Measurements from ENCODE around the gene TRMT112.
A peak's percentile ranks its signal among the peaks of the same experiment; 100 is the strongest.

The TRMT112 gene

DNA sequence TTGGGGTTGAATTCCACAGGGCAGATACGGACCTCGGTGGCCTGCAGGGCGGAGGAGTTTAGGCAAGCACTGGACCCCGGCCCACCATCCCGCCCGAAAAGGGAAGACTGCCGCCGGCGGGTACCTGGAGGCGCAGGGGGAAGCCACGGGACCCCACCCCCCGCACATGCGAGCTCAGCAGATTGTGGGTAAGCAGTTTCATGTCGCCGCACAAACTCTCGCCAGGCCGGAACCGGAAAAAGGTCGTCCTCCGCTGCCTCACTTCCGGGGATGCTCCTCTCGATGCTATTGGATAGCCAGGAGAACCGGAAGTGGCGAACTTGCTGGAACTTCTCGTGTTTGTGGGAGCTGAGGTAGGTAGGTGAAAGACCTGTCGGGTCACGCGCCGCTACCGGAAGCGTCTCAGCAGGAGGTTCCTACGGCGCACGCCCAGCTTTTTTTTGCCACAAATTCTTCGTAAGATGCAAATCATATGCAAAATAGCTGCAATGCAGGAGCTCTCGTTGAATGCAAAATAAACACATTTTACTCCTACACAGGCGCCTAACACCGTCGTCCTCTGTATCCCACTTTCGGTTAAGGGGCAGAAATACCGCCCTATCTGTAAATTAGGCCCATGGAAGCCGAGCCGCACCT lies at the start of gene TRMT112:
Gene TRMT112, minus strand, starts transcription at position 235 of the 636 bp plus-strand sequence. Its CDS starts 33 bp downstream, at position 202.
- peak; percentile 95 for DNase-seq

- DNase-seq: no peak
Observed at GRCh38 chr11:64366751-64367150, 49.4 kb upstream of the TRMT112 start.

- no peak for DNase-seq
Observed at GRCh38 chr11:64364911-64365310, 47.6 kb upstream of the TRMT112 start.

DNA sequence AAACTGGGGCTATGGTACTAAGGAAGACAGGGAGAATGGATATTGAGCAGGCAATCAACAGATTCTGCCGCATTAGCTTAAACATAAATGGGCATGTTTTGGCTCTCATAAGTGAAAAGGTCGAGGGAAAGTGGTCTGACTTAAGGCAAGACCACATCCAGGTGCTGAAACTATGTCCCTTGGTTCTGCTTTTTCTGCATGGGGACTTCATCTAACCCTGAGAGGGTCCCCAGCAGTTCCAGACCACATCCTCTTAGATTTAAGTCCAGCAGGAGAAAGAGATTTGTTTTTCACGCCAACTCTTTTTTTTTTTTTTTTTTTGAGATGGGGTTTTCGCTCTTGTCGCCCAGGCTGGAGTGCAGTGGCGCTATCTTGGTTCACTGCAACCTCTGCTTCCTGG lies 47.1 kb upstream of the TRMT112 start:
- no peak for DNase-seq

DNA sequence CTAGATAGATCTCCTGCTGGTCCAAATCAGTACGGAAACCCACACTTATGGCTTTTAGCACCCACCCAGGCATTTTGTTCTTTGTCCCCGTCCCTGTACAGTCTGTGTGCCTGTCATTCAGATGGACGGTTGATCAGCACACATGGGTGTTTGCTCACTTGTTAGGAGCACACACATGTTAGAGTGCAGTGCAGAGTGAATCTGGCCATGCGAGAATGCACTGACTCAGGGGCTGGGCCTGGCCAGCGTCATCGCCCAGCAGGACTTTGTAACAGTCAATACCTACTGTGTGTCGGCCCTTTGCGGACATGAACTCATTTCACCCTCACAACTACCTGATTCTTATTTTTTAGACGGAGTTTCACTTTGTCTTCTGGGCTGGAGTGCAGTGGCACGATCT lies 45.0 kb upstream of the TRMT112 start:
- DNase-seq: no peak

- no peak for DNase-seq
Observed at GRCh38 chr11:64361659-64362058, 44.3 kb upstream of the TRMT112 start.

DNA sequence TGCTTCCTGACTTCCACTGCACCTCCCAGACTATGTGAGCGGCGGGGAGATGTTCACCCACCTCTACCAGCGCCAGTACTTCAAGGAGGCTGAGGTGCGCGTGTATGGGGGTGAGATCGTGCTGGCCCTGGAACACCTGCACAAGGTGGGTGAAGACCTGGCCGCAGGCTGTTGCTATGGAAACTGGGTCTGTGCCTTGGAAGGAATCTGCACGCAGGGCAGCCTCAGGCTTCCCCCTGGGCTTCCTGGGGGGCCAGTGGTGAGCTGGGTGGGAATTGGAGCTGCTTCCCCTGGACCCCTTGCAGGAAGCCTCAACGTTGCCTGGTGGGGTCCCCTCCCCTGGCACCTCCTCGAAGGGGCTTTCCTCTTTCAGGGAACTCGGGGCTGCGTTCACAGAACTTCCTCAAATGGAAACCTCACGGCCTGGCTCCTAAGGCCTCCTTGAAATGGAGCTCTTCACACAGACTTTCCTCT lies 43.1 kb upstream of the TRMT112 start:
- DNase-seq: no peak

DNA sequence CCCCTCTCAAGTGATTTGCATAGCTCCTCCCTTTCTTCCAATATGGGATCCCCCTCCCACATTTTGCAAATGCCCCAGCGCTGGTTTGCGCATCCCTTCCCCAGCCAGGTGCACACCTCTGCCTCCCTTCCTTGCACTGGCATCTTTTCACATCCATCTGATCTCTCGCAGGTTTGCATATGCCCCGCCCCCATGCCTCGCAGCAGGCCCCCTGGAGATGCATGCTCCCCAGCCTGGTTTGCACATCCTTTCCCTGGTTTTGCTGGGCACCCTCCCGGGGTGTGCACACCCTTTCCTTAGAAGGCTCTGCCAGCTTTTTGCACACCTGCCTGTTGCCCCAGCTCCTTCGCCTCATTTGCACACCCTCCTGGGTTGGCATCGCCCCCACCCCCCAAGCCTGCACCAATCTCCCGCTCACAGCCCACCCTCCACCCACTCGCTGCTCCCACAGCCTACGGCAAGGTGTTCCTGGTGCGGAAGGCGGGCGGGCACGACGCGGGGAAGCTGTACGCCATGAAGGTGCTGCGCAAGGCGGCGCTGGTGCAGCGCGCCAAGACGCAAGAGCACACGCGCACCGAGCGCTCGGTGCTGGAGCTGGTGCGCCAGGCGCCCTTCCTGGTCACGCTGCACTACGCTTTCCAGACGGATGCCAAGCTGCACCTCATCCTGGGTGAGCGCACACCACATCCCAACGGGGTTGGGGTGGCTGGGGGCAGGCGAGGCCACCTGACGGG lies 42.5 kb upstream of the TRMT112 start:
- DNase-seq: no peak

- DNase-seq: peak; percentile 33
Observed at GRCh38 chr11:64358907-64359711, 41.8 kb upstream of the TRMT112 start, which contains the start of gene RPS6KA4. TSS of gene RPS6KA4 (plus strand) at chr11:64359162. CDS start at chr11:64359236, 74 bp downstream.

DNA sequence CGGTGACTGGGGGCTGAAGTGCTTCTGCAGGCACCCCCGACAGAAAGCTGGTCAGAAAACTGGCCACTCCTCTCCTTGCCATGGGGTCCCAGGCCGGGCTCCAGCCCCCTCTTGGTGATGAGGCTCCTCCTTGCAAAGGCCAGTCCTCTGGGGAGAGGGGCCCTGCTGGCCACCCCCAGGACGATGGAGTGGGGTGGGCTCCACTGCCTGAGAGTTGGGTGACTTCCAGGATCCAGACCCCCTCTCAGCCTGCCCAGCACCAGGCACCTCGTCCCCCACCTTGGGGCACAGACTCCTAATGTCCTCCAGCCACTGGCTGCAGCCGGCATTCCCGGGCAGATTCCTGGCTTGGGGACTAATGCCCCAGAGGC lies 41.2 kb upstream of the TRMT112 start:
- no peak for DNase-seq

GRCh38 chr11:64357904-64358535 lies 40.7 kb upstream of the TRMT112 start:
- DNase-seq: peak; percentile 58

GRCh38 chr11:64357446-64357845 lies 40.1 kb upstream of the TRMT112 start:
- no peak for DNase-seq

DNA sequence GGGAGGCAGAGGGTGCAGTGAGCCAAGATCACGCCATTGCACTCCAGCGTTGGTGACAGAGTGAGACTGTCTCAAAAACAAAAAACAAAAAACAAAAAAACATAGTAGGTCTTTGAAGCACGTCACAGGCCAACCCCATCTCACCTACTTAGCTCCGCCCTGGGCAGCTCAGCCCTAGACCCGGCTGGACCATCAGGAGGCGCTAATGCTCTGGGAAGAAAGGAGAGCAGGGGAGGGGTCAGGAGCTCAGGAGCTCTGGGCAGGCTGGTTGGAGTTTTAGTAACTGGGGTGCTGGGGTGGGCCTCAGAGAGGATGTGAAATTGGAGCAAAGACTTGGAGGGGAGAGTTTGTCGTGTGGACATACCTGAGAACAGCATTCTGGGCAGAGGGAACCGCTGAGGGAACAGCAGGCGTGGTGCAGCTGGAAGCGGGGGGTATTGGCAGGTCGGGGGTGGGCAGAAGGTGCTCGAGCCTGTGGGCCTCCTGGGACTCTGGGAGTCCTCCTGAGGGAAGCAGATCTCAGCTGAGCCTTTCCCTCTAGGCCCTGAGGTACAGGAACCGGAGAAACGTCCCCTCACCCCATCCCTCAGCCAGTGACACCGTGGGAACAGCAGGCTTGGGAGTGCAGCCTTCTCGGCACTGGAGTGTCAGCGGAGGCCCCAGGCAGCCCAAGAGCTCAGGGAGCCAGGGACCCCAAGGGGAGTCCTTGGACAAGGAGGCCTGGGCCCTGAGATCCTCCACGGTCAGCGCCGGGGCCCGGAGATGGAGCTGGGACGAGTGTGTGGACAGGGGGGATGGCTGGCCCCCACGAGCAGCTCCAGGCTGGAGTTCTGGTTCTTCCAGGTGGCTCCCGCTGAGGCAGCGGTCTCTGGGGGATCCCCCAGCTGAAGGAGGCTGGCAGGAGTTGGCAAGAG lies 39.4 kb upstream of the TRMT112 start:
- DNase-seq: no peak

DNA sequence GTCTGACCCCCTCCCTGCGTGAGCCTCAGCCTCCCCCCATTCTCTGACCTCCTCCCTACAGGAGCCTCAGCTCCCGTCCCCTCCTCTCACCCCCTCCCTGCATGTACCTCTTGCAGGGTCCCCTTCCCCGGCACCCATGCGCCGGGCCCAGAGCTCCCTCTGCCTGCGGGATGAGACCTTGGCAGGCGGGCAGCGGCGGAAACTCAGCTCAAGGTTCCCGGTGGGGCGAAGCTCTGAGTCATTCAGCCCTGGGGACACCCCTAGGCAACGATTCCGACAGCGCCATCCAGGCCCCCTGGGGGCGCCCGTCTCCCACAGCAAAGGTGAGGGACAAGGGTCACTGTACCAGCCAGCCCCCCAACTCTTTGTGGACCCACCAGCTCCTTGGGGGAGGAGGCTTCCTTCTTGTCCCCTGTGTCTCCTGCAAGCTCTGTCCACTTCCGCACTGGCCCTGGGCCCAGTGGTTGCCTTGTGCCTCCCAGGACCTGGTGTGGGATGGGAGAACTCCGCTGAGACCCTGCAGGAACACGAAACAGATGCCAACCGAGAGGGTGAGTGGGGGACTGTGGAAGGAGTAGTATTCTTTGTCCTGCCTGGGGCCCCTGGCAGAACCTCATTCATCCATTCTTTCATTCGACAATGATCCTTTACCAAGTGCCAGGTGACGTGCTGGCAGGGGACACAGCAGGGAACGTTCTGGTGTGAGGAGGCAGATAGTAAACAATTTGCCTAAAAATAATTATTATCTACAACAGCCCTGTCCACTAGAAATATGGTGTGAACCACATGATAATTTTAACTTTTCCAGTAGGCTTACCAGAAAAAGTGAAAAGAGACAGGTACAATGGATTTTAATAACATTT lies 38.0 kb upstream of the TRMT112 start:
- DNase-seq: peak; percentile 38

- DNase-seq: no peak
Observed at GRCh38 chr11:64353715-64354506, 36.6 kb upstream of the TRMT112 start.

GRCh38 chr11:64352995-64353714 lies 35.8 kb upstream of the TRMT112 start:
- no peak for DNase-seq

DNA sequence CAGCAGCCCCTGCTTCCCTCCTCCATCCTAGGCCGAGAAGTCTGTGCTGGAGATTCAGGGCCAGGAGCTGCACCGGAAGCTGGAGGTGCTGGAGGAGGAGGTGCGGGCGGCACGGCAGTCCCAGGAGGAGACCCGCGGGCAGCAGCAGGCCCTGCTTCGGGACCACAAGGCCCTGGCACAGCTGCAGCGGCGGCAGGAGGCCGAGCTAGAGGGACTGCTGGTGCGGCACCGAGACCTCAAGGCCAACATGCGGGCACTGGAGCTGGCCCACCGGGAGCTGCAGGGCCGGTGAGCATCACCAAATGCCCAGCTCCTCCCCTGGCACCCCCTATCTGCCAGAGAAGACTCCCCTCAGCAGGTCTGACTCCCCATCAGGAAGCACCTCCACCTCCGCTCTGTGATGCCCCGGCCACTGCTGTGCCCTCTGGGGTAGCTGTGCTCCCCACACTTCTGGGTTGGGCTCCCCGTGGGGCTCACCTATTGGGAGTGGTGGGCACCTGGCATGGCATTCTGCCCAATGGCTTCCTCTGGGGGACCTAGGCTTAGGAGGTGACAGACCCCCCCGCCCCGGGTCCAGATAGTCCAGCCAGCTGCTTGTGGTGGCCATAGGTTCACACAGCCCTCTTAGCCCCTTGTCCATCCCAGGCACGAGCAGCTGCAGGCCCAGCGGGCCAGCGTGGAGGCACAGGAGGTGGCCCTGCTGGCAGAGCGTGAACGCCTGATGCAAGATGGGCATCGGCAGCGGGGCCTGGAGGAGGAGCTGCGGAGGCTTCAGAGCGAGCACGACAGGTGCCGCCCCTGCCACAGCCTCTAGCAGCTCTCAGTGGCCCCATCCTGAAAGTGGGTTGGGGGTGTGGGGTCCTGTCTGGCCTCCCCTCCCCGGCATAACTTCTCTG lies 35.0 kb upstream of the TRMT112 start:
- DNase-seq: no peak

GRCh38 chr11:64351136-64351631 lies 33.8 kb upstream of the TRMT112 start:
- DNase-seq: no peak

All from activated gamma-delta T cell treated with Interleukin-2 at 50 U/mL for 16 hours (primary cell).